Fibroblast of the aortic adventitia (primary cell): ENCODE measurements around the gene MMADHC. TPM values are rescaled to one million over a fixed set of nuclear protein-coding genes. Genes with fewer than 3 reads are reported as not detected.

ENCODE experiments used
- DNase-seq: peaks from one replicate; pipeline ENCODE4 v3.0.0-alpha.2; 2010; ENCODE audit warnings: low read depth
- H3K4me3 ChIP-seq: 2 replicates; pipeline ENCODE4 v1.5.1; 2011; ENCODE audit warnings: low read depth, mild to moderate bottlenecking, control low read depth, low read length, moderate library complexity
- total RNA-seq: library from RNA; depleted of rRNA; stranded (reverse); fragments of >200 nt; gene quantifications from 2 replicates; pipeline ENCODE4 v1.2.3, GENCODE V29; 2012; ENCODE audit warnings: low replicate concordance
- TF ChIP-seq, protein P1 (sequence below): IDR thresholded peaks from 2 replicates; pipeline ENCODE4 v1.5.1; 2011; ENCODE audit warnings: mild to moderate bottlenecking, low read length, control low read depth, inconsistent platforms; ENCODE audit not compliant: insufficient read depth

MMADHC gene
- total RNA-seq, 1 donor = 169 TPM

- no peak for DNase-seq
- H3K4me3 ChIP-seq = no peak overlapping the region
- TF ChIP-seq, protein P1, sequence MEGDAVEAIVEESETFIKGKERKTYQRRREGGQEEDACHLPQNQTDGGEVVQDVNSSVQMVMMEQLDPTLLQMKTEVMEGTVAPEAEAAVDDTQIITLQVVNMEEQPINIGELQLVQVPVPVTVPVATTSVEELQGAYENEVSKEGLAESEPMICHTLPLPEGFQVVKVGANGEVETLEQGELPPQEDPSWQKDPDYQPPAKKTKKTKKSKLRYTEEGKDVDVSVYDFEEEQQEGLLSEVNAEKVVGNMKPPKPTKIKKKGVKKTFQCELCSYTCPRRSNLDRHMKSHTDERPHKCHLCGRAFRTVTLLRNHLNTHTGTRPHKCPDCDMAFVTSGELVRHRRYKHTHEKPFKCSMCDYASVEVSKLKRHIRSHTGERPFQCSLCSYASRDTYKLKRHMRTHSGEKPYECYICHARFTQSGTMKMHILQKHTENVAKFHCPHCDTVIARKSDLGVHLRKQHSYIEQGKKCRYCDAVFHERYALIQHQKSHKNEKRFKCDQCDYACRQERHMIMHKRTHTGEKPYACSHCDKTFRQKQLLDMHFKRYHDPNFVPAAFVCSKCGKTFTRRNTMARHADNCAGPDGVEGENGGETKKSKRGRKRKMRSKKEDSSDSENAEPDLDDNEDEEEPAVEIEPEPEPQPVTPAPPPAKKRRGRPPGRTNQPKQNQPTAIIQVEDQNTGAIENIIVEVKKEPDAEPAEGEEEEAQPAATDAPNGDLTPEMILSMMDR = no peak
These were observed 43.7 kb downstream of the MMADHC start for GRCh38 chr2:149543845-149544244.

DNA sequence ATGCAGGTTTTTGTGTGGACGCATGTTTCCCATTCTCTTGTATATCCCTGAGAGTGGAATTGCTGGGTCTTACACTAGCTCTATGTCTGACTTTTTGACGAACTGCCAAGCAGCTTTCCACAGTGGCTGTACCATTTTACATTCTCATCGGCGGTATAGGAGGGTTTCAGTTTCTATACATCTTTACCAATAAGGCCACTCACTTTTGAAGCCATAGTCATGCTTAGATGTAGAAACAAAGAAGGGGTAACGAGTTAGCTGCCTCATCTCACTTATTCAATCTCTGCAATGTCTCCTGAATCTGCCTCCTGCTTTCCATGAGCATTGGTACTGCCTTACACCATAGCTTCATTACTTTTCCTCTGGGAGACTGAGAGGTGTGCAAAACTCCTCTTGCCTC is 47.4 kb downstream of the MMADHC start:
- TF ChIP-seq, protein P1 = no peak
- DNase-seq = no peak
- H3K4me3 ChIP-seq = no peak overlapping the region

GRCh38 chr2:149538138-149538833 is 49.3 kb downstream of the MMADHC start:
- no peak overlapping the region for H3K4me3 ChIP-seq
- TF ChIP-seq, protein P1 = no peak

GRCh38 chr2:149537092-149537726 is 50.4 kb downstream of the MMADHC start:
- H3K4me3 ChIP-seq = no peak overlapping the region
- TF ChIP-seq, protein P1 = no peak
- DNase-seq = no peak

More at GRCh38 chr2:149538138-149538833, 49.3 kb downstream of the MMADHC start:
- no peak for DNase-seq

GRCh38 chr2:149536649-149537048 is 50.9 kb downstream of the MMADHC start:
- no peak overlapping the region for H3K4me3 ChIP-seq
- no peak for DNase-seq
- TF ChIP-seq, protein P1 = no peak

DNA sequence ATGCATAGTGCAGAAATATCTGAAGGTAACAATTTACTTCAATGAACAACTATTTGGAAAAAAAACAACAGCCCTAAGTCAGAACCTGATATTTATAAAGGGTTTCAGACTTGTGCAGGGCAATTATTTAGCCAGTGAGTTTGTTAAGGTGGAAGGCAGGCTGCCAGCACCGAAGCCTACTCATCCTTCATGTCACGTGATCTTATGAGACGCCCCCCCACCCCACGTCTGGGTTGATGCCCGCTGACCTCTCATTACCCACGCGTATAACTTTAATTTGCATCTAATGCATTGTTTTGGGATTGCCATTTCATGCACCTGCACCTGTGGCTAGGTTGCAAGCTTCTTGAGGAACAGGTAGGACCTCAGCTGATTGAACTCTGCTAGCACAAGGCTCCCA is 52.9 kb downstream of the MMADHC start:
- TF ChIP-seq, protein P1 = no peak
- H3K4me3 ChIP-seq = no peak overlapping the region
- no peak for DNase-seq
